Stomach (tissue), 9 donors: Measurements from ENCODE around the gene SLMAP. TPM values are rescaled to one million over a fixed set of nuclear protein-coding genes. Genes with fewer than 3 reads are reported as not detected.

Experiments
- DNase-seq, 2 donors: peaks; one replicate each; pipeline versions ENCODE4 v3.0.0 to v3.0.0-alpha.2; 2013 to 2019
- H3K27ac ChIP-seq, 5 donors: fragments of 200-600 bp in 4 of 5; sonication (generic) in 4 of 5; one replicate each; pipeline ENCODE4 v1.5.1; 2013 to 2019; ENCODE audit warnings: mild to moderate bottlenecking in 1 of 5, moderate library complexity in 1 of 5
- H3K27me3 ChIP-seq, 3 donors: fragments of 200-600 bp; sonication (generic); one replicate each; pipeline ENCODE4 v1.5.1; 2017 to 2019; ENCODE audit warnings: mixed run types in 1 of 3
- H3K36me3 ChIP-seq, 4 donors: fragments of 200-600 bp; sonication (generic); 1 replicate in 3 of 4; 2 replicates in 1 of 4; pipeline ENCODE4 v1.5.1; 2016 to 2019
- H3K4me1 ChIP-seq, 4 donors: fragments of 200-600 bp; sonication (generic); one replicate each; pipeline ENCODE4 v1.5.1; 2016 to 2019
- H3K4me3 ChIP-seq, 4 donors: fragments of 200-600 bp; sonication (generic) in 3 of 4; one replicate each; pipeline ENCODE4 v1.5.1; 2016 to 2019; ENCODE audit warnings: mild to moderate bottlenecking in 1 of 4
- H3K9me3 ChIP-seq, 4 donors: fragments of 200-600 bp; sonication (generic); one replicate each; pipeline ENCODE4 v1.5.1; 2016 to 2019
- EP300 ChIP-seq: sonication (generic); formaldehyde crosslinking; IDR thresholded peaks from one replicate; pipeline ENCODE4 v1.6.1; 2017; ENCODE audit warnings: antibody characterized with exemption
- POLR2A ChIP-seq, 4 donors: fragments of 450-650 bp; IDR thresholded peaks; one replicate each; pipeline ENCODE4 v1.6.1; 2016; ENCODE audit warnings: antibody characterized with exemption in 4 of 4, control low read depth in 2 of 4, mild to moderate bottlenecking in 1 of 4, moderate library complexity in 1 of 4
- POLR2AphosphoS5 ChIP-seq, 3 donors: sonication (generic); formaldehyde crosslinking; IDR thresholded peaks; one replicate each; pipeline ENCODE4 v1.6.1; 2016; ENCODE audit warnings: antibody characterized with exemption in 3 of 3
- WGBS, 5 donors: extraction: QIAGEN DNeasy Blood & Tissue Kit in 3 of 5; methylation state at CpG; one replicate each; pipeline versions ENCODE4 v1.1.5 to v1.1.7; 2013 to 2018; 5-methylcytosine and 5-hydroxymethylcytosine counted together
- intact Hi-C: fragments of 100-400 bp; cut with DNase I; formaldehyde crosslinking; loops from one replicate; pipeline ENCODE4 v1.15.1; 2023; ENCODE audit warnings: low total_unique reads
- polyA plus RNA-seq, 3 donors: library from polyadenylated mRNA; stranded (reverse); fragments of 200-250 nt; gene quantifications; one replicate each; pipeline ENCODE4 v1.2.3, GENCODE V29; 2013
- total RNA-seq, 5 donors: library from RNA; depleted of rRNA; stranded (reverse); fragments of >200 nt; gene quantifications; one replicate each; pipeline versions ENCODE4 v1.1.0 to v1.2.3, GENCODE V29; 2014 to 2016
- TF ChIP-seq, protein P1 (sequence below), 7 experiments: fragments of 450-650 bp in 4 of 7; fragments of 200-600 bp in 3 of 7; sonication (generic) in 3 of 7; IDR thresholded peaks; one replicate each; pipeline ENCODE4 v1.5.1; 2016 to 2019; ENCODE audit warnings: antibody characterized with exemption in 7 of 7, control low read depth in 2 of 7, mild to moderate bottlenecking in 1 of 7
- donor health status: healthy with polysubstance abuse.
- donor health status: Bipolar disorder and iron deficiency.
- donor health status: healthy.

Gene SLMAP
- total and polyA plus RNA-seq, 8 donors, result 23.9 to 534 (median 133) TPM

DNA sequence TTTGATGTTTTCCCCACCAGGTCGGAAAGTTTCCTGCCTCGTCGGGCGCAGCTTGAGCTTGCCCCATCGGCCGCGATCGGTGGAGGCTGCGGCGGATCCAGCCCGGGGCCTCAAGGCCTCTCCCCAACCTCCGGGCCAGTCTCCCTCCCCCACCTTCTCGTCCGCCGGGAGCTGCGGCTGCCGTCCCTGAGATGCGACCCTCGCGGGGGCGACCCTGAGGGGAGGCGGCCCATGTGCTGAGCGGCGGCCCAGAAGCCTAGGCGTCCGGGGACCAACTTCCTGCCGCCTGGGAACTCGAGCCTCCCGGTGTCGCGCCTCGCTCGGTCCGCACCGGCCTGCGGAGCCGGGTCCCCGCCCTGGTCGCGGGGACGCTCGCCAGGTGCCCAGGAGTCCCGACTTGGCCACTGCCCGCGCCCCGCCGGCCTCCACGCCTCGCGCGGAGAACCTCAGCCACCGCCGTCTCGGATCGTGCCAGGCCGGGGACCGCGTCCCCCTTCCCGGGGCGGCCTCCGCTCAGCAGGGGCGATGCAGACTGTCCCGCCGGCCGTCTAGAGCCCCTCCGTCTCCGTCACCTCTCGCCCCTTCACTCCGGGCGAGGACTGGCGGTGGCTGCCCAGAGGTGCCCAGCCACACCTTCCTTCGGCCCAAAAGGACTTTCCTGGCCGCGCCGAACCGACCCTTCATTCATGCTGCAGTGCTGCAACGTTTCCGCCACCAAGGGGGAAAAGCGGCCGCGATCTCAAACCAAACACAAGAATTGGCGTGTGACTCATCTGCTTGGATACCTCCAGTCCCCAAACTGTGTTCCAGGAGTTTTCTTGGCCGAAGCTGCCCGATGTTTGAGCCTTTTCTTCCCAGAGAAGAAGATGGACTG, 656 bp downstream of the SLMAP start:
- Histone ChIP-seq H3K4me1 (peaks cover 23 to 53% (median 46%) of the 10 kb centered on the region in 4 donors), H3K9me3 (no peaks in the 10 kb centered on the region), H3K27ac (peak overlapping the region; percentile 77 to 95 (median 88)), H3K27me3 (no peaks in the 10 kb centered on the region), H3K36me3 (peaks cover 3 to 17% (median 14%) of the 10 kb centered on the region in 4 donors), H3K4me3 (peak overlapping the region; percentile 80 to 98 (median 94))
- TF ChIP-seq POLR2AphosphoS5 (IDR thresholded peaks at IDR 0.05), result peak in 1 of 3 donors; percentile 33
- TF ChIP-seq EP300, result no peak
- peak; percentile 46 to 70 for DNase-seq
- intact Hi-C loops, result loop anchor here (10.0 kb wide), 1 partner anchor 52 kb away; no protein-coding TSS in a partner anchor
- 0 to 1% (median 0%) methylated on average over 13 to 84 of the region's 84 CpGs for WGBS, 5 donors

- TF ChIP-seq POLR2A (IDR thresholded peaks at IDR 0.05) (no peak), POLR2AphosphoS5 (IDR thresholded peaks at IDR 0.05) (no peak), EP300 (no peak)
- TF ChIP-seq, protein P1, sequence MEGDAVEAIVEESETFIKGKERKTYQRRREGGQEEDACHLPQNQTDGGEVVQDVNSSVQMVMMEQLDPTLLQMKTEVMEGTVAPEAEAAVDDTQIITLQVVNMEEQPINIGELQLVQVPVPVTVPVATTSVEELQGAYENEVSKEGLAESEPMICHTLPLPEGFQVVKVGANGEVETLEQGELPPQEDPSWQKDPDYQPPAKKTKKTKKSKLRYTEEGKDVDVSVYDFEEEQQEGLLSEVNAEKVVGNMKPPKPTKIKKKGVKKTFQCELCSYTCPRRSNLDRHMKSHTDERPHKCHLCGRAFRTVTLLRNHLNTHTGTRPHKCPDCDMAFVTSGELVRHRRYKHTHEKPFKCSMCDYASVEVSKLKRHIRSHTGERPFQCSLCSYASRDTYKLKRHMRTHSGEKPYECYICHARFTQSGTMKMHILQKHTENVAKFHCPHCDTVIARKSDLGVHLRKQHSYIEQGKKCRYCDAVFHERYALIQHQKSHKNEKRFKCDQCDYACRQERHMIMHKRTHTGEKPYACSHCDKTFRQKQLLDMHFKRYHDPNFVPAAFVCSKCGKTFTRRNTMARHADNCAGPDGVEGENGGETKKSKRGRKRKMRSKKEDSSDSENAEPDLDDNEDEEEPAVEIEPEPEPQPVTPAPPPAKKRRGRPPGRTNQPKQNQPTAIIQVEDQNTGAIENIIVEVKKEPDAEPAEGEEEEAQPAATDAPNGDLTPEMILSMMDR (IDR thresholded peaks at IDR 0.05), result no peak
- Histone ChIP-seq H3K27ac (peak overlapping the region in 3 of 5 donors; percentile 88 to 95 (median 93)), H3K9me3 (no peaks in the 10 kb centered on the region), H3K4me3 (peak overlapping the region; percentile 80 to 98 (median 94)), H3K4me1 (peaks cover 23 to 62% (median 52%) of the 10 kb centered on the region in 4 donors), H3K27me3 (no peaks in the 10 kb centered on the region), H3K36me3 (peaks cover 3 to 17% (median 14%) of the 10 kb centered on the region in 4 donors)
- peak in 1 of 2 donors; percentile 34 for DNase-seq
- WGBS, 5 donors, result 14 to 29% (median 26%) methylated on average over 26 of the region's 26 CpGs
- intact Hi-C loops, result loop anchor here (10.0 kb wide), 1 partner anchor 53 kb away; no protein-coding TSS in a partner anchor
These were observed 1.7 kb downstream of the SLMAP start for GRCh38 chr3:57757642-57758297.

DNA sequence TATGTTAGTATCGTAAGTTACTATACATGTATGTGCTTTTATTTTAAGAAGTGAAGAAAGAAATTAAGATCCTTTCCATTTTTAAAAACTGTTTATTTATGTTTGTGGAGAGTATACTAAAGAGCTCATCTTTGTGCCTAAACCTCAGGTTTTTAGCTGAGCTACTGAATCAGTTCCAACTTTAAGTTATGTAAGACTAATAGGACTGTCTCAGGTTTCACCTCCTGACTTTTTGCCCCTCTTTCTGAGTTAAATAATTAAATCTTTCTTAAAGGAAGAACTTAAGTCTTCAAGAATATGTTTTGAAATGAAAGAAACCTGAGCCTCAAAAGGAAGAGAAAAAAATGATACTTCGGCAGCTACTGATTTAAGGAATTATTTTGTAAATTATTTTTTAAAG, 2.6 kb downstream of the SLMAP start:
- WGBS, 5 donors, result 66 to 81% (median 73%) methylated on average over 2 of the region's 2 CpGs
- TF ChIP-seq POLR2AphosphoS5 (IDR thresholded peaks at IDR 0.05) (no peak), EP300 (no peak), POLR2A (IDR thresholded peaks at IDR 0.05) (no peak)
- TF ChIP-seq, protein P1 (IDR thresholded peaks at IDR 0.05), result no peak
- H3K27ac ChIP-seq, result no peak overlapping the region
- peaks cover 28 to 72% (median 57%) of the 10 kb centered on the region in 4 donors for H3K4me1 ChIP-seq
- intact Hi-C loops, result loop anchor here (10.0 kb wide), 1 partner anchor 54 kb away; no protein-coding TSS in a partner anchor
- H3K9me3 ChIP-seq, result no peaks in the 10 kb centered on the region
- no peak for DNase-seq
- peaks cover 3 to 25% (median 14%) of the 10 kb centered on the region in 4 donors for H3K36me3 ChIP-seq
- H3K4me3 ChIP-seq, result peak overlapping the region; percentile 80 to 98 (median 94)
- H3K27me3 ChIP-seq, result no peaks in the 10 kb centered on the region

DNA sequence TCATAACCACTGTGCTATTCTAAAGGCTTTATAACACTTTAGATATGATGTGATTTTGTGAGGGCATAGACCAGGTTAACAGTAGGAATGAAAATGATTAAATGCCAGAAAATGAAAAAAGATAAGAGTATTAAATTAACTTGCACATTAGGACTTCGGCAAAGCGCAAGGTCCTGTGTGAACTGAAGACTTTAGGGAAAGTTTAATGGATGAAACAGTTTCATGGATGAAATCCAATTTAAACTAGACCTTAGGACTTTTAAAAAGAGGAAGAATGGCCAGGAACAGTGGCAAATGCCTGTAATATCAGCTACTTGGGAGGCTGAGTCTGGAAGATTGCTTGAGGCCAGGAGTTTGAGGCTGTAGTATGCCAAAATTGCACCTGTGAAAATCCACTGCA, 8.7 kb downstream of the SLMAP start:
- 69 to 86% (median 72%) methylated on average over 2 of the region's 2 CpGs for WGBS, 5 donors
- Histone ChIP-seq H3K4me3 (no peak overlapping the region), H3K9me3 (no peaks in the 10 kb centered on the region), H3K27me3 (no peaks in the 10 kb centered on the region), H3K36me3 (peaks cover 3 to 23% (median 12%) of the 10 kb centered on the region in 4 donors), H3K4me1 (peaks cover 17 to 61% (median 37%) of the 10 kb centered on the region in 4 donors), H3K27ac (no peak overlapping the region)
- no peak for DNase-seq
- intact Hi-C loops, result no loop called here
- TF ChIP-seq POLR2A (IDR thresholded peaks at IDR 0.05) (no peak), EP300 (no peak), POLR2AphosphoS5 (IDR thresholded peaks at IDR 0.05) (no peak)
- TF ChIP-seq, protein P1 (IDR thresholded peaks at IDR 0.05), result no peak
